K562 (cell line): Measurements from ENCODE around the gene BCAP31. TPM values are rescaled to one million over a fixed set of nuclear protein-coding genes. Genes with fewer than 3 reads are reported as not detected.

Source experiments
- BHLHE40 ChIP-seq: IDR thresholded peaks from 2 replicates; pipeline ENCODE4 v1.6.1; 2011; ENCODE audit warnings: low read length, improper control_type of control experiment
- CEBPZ ChIP-seq: fragments of 150-350 bp; IDR thresholded peaks from 2 replicates; pipeline ENCODE4 v1.6.1; 2014; ENCODE audit warnings: low read depth, mild to moderate bottlenecking, low read length, borderline replicate concordance
- CSDE1 ChIP-seq, 2 experiments: fragments of 450-650 bp; IDR thresholded peaks; 2 replicates each; pipeline ENCODE4 v1.6.1; 2016; ENCODE audit warnings: mild to moderate bottlenecking in 1 of 2
- DEAF1 ChIP-seq: fragments of 450-650 bp; formaldehyde crosslinking; IDR thresholded peaks from 2 replicates; pipeline ENCODE4 v1.4.0; 2020; ENCODE audit warnings: mild to moderate bottlenecking, moderate library complexity
- ID3 ChIP-seq, 2 experiments: fragments of 250-450 bp in 1 of 2; fragments of 450-650 bp in 1 of 2; sonication (Bioruptor Pico) in 1 of 2; IDR thresholded peaks; 2 replicates each; pipeline versions ENCODE4 v1.6.1 to v1.8.0; 2016 to 2021; ENCODE audit warnings: mild to moderate bottlenecking in 2 of 2, moderate library complexity in 2 of 2, missing compliant biosample characterization in 1 of 2, missing genetic modification characterization in 1 of 2
- MLLT1 ChIP-seq, 2 experiments: fragments of 450-650 bp; IDR thresholded peaks; 2 replicates each; pipeline ENCODE4 v1.6.1; 2016
- NRF1 ChIP-seq, 2 experiments: fragments of 450-650 bp; IDR thresholded peaks in 1 of 2; conservative IDR thresholded peaks in 1 of 2; 2 replicates each; pipeline ENCODE4 v1.6.1; 2014; ENCODE audit warnings: mild to moderate bottlenecking in 2 of 2
- PCBP1 ChIP-seq: fragments of 200-400 bp; formaldehyde crosslinking; IDR thresholded peaks from 2 replicates; pipeline ENCODE4 v1.6.1; 2018; ENCODE audit warnings: mild to moderate bottlenecking, low read depth, low read length; ENCODE audit not compliant: poor library complexity, severe bottlenecking
- THAP7 ChIP-seq: fragments of 250-450 bp; sonication (Bioruptor Pico); IDR thresholded peaks from 2 replicates; pipeline ENCODE4 v1.5.0; 2021
- THRA ChIP-seq: fragments of 450-650 bp; IDR thresholded peaks from 2 replicates; pipeline ENCODE4 v1.6.1; 2017; ENCODE audit warnings: mild to moderate bottlenecking, moderate library complexity
- VEZF1 ChIP-seq: fragments of 200-800 bp; sonication (Bioruptor generic); IDR thresholded peaks from 2 replicates; pipeline ENCODE4 v1.6.1; 2017; ENCODE audit warnings: missing genetic modification characterization, missing compliant biosample characterization
- ZNF280A ChIP-seq: fragments of 450-650 bp; IDR thresholded peaks from 2 replicates; pipeline ENCODE4 v1.6.1; 2018; ENCODE audit warnings: mild to moderate bottlenecking, low read depth; ENCODE audit not compliant: partially characterized antibody
- polyA plus RNA-seq, 8 experiments: library from polyadenylated mRNA; depleted of rRNA in 4 of 8; stranded (reverse) in 5 of 8; unstranded in 3 of 8; fragments of >200 nt; fragmentation: Nextera tagmentation in 2 of 8; fragmentation: Illumina TruSeq in 1 of 8; extraction: Ambion mirVana in 2 of 8; extraction: Trizol in 1 of 8; gene quantifications; 2 replicates each; pipeline versions ENCODE4 v1.2.1 to v1.2.3, GENCODE V29; 2011 to 2014; ENCODE audit warnings: inconsistent platforms in 1 of 8, missing spikeins in 1 of 8
- total RNA-seq, 7 experiments: library from RNA; depleted of rRNA in 6 of 7; stranded (reverse); fragments of >200 nt in 6 of 7; fragmentation: Illumina TruSeq in 2 of 7; extraction: Trizol in 2 of 7; gene quantifications; 2 replicates each; pipeline versions ENCODE4 v1.2.1 to v1.2.3, GENCODE V29; 2011 to 2021; ENCODE audit warnings: low replicate concordance in 1 of 7

BCAP31 gene
- total and polyA plus RNA-seq, 9 of the 15 experiments (the other 6 are each of a cell fraction or from before 2014, with no cell fraction given): 156 to 683 (median 188) TPM

GRCh38 chrX:153708415-153708814 lies 15.8 kb downstream of the BCAP31 start (continued):
- TF ChIP-seq CEBPZ (no peak), VEZF1 (CRISPR knock-in tag) (0 out of 2 replicates have a peak, but pooled peaks have one; percentile 41), NRF1 (conservative IDR thresholded peaks at IDR 0.05 in 1 of 2, IDR thresholded peaks at IDR 0.05 in 1 of 2) (peak in 1 of 2 experiments; percentile 15; a peak in 1 of 4 replicates), PCBP1 (no peak), MLLT1 (IDR thresholded peaks at IDR 0.05) (no peak), BHLHE40 (peak; percentile 74; the same call in 1 of the 2 replicates), ID3 (CRISPR knock-in tag; IDR thresholded peaks at IDR 0.05) (no peak), ID3 (tag; IDR thresholded peaks at IDR 0.05) (no peak), CSDE1 (IDR thresholded peaks at IDR 0.05) (no peak), THAP7 (CRISPR knock-in tag) (no peak), THRA (no peak), ZNF280A (no peak), DEAF1 (peak; percentile 36; the same call in 1 of the 2 replicates)
